HepG2 (cell line): ENCODE results near the gene SNRPD3. TPM values are rescaled to one million over a fixed set of nuclear protein-coding genes. Genes with fewer than 3 reads are reported as not detected.

ENCODE experiments used
- BCL3 ChIP-seq: sonication (generic); formaldehyde crosslinking; IDR thresholded peaks from 2 replicates; pipeline ENCODE4 v1.5.1; 2020; ENCODE audit warnings: mild to moderate bottlenecking, missing genetic modification reagents, moderate library complexity
- IKZF1 ChIP-seq: fragments of 450-650 bp; IDR thresholded peaks from 2 replicates; pipeline ENCODE4 v1.7.1; 2016
- JARID2 ChIP-seq: sonication (generic); formaldehyde crosslinking; IDR thresholded peaks from 2 replicates; pipeline ENCODE4 v1.8.1; 2023; ENCODE audit warnings: missing genetic modification reagents, inconsistent platforms; ENCODE audit not compliant: insufficient replicate concordance
- JUND ChIP-seq: sonication (generic); formaldehyde crosslinking; IDR thresholded peaks from 2 replicates; pipeline ENCODE4 v1.8.0; 2022; ENCODE audit warnings: mild to moderate bottlenecking, missing genetic modification reagents
- KLF16 ChIP-seq, 2 experiments: sonication (generic) in 1 of 2; formaldehyde crosslinking in 1 of 2; IDR thresholded peaks; 2 replicates each; pipeline versions ENCODE4 v1.6.1 to v1.8.0; 2016 to 2023; ENCODE audit warnings: missing genetic modification reagents in 2 of 2, missing compliant biosample characterization in 1 of 2
- NKX3-1 ChIP-seq: sonication (generic); formaldehyde crosslinking; IDR thresholded peaks from 2 replicates; pipeline ENCODE4 v1.5.0; 2020; ENCODE audit warnings: missing genetic modification reagents
- TOPORS ChIP-seq: sonication (generic); formaldehyde crosslinking; IDR thresholded peaks from 2 replicates; pipeline ENCODE4 v1.8.0; 2023; ENCODE audit warnings: mild to moderate bottlenecking, missing genetic modification reagents
- ZBTB34 ChIP-seq: sonication (generic); formaldehyde crosslinking; IDR thresholded peaks from 2 replicates; pipeline ENCODE4 v1.8.0; 2022; ENCODE audit warnings: mild to moderate bottlenecking, missing genetic modification reagents
- ZNF280D ChIP-seq: sonication (generic); formaldehyde crosslinking; IDR thresholded peaks from 2 replicates; pipeline ENCODE4 v1.5.1; 2020; ENCODE audit warnings: mild to moderate bottlenecking, missing genetic modification reagents
- ZNF281 ChIP-seq: sonication (generic); formaldehyde crosslinking; IDR thresholded peaks from 2 replicates; pipeline ENCODE4 v1.4.0; 2020; ENCODE audit warnings: missing genetic modification reagents, borderline replicate concordance
- ZNF431 ChIP-seq: sonication (generic); formaldehyde crosslinking; IDR thresholded peaks from 2 replicates; pipeline ENCODE4 v1.9.0; 2022; ENCODE audit warnings: missing genetic modification reagents, low read depth, mild to moderate bottlenecking, borderline replicate concordance
- ZNF660 ChIP-seq: sonication (generic); formaldehyde crosslinking; IDR thresholded peaks from 2 replicates; pipeline ENCODE4 v1.5.1; 2020; ENCODE audit warnings: mild to moderate bottlenecking, low read depth, missing genetic modification reagents, borderline replicate concordance
- ZNF670 ChIP-seq: sonication (generic); formaldehyde crosslinking; IDR thresholded peaks from 2 replicates; pipeline ENCODE4 v1.8.0; 2022; ENCODE audit warnings: mild to moderate bottlenecking, missing genetic modification reagents, borderline replicate concordance
- ZNF740 ChIP-seq: sonication (generic); formaldehyde crosslinking; IDR thresholded peaks from 2 replicates; pipeline ENCODE4 v1.4.0; 2020; ENCODE audit warnings: missing genetic modification reagents
- ZNF768 ChIP-seq: sonication (generic); formaldehyde crosslinking; IDR thresholded peaks from 2 replicates; pipeline ENCODE4 v1.4.0; 2020; ENCODE audit warnings: missing genetic modification reagents
- ZNF780A ChIP-seq: sonication (generic); formaldehyde crosslinking; IDR thresholded peaks from 2 replicates; pipeline ENCODE4 v1.8.0; 2022; ENCODE audit warnings: mild to moderate bottlenecking, missing genetic modification reagents, moderate library complexity
- polyA plus RNA-seq, 8 experiments: library from polyadenylated mRNA; depleted of rRNA in 3 of 8; stranded (reverse) in 7 of 8; unstranded in 1 of 8; fragments of >200 nt; fragmentation: Illumina TruSeq in 4 of 8; extraction: Trizol in 4 of 8; gene quantifications; 2 replicates each; pipeline versions ENCODE4 v1.2.1 to v1.2.3, GENCODE V29; 2011 to 2016; ENCODE audit warnings: low read depth in 4 of 8, missing spikeins in 1 of 8, mixed read lengths in 1 of 8; ENCODE audit not compliant: insufficient read depth in 1 of 8
- total RNA-seq, 5 experiments: library from RNA; depleted of rRNA; stranded (reverse); fragments of >200 nt; fragmentation: Illumina TruSeq; extraction: Trizol; gene quantifications; 2 replicates each; pipeline ENCODE4 v1.2.3, GENCODE V29; 2016; ENCODE audit warnings: low read depth in 1 of 5
- TF ChIP-seq, protein P1 (sequence below): sonication (generic); formaldehyde crosslinking; IDR thresholded peaks from 2 replicates; pipeline ENCODE4 v1.9.0; 2021; ENCODE audit warnings: missing genetic modification reagents, mild to moderate bottlenecking, borderline replicate concordance

Gene SNRPD3
- total and polyA plus RNA-seq, 2 of the 13 experiments (the other 11 are each of a cell fraction or from before 2014, with no cell fraction given): 110 to 209 TPM

DNA sequence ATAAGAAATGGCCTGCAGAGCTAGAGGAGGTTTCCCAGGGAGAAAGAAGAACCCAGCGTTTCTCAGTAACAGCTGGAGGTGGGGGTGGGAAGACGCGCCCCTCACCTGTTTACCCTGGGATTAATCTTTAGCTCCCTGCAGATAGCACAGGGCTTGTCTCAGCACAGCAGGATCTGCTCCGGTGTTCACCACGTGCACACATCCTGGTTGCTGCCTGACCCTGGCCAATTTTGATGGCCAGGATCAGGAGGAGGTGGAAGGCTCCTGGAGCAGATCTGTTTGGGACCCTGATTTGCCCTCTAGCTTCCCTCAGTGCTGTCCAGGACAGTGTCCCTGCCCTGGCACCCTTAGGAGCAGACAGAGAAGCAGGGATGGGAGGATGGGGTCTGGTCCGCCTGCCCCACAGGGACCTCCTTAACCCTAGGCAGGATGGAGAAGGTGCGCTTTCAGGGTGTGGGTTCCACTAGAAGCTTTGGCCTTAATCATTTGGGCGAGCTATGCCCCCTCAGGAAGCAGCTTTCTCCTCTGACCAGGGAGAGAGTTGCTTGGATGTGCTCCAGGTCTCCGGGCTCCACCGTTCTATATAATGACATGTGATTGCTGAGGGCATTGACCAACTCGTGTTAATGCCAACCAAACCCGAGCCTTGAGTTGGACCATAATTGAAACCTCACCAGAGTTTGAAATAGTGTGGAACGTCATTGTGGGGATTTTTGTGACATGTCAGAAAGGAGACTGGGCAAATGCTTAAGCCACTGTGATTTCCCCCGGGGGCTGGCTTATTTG lies 41.4 kb upstream of the SNRPD3 start (continued):
- peak; percentile 94 for TF ChIP-seq TOPORS (CRISPR knock-in tag)
- TF ChIP-seq ZNF768 (CRISPR knock-in tag): peak; percentile 48; the same call in 1 of the 2 replicates
- peak; percentile 97 for TF ChIP-seq BCL3
- TF ChIP-seq, protein P1, sequence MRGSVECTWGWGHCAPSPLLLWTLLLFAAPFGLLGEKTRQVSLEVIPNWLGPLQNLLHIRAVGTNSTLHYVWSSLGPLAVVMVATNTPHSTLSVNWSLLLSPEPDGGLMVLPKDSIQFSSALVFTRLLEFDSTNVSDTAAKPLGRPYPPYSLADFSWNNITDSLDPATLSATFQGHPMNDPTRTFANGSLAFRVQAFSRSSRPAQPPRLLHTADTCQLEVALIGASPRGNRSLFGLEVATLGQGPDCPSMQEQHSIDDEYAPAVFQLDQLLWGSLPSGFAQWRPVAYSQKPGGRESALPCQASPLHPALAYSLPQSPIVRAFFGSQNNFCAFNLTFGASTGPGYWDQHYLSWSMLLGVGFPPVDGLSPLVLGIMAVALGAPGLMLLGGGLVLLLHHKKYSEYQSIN (CRISPR knock-in tag): no peak
- peak; percentile 92 for TF ChIP-seq ZBTB34 (CRISPR knock-in tag)
- TF ChIP-seq JARID2: no peak
- TF ChIP-seq IKZF1: no peak
- TF ChIP-seq ZNF431: peak; percentile 97; the same call in 1 of the 2 replicates
- peak; percentile 74 for TF ChIP-seq ZNF740 (CRISPR knock-in tag)
- TF ChIP-seq ZNF670 (CRISPR knock-in tag): peak; percentile 83; the same call in 1 of the 2 replicates
- TF ChIP-seq ZNF660: peak; percentile 79; the same call in 1 of the 2 replicates
- TF ChIP-seq JUND (CRISPR knock-in tag): peak; percentile 65
- TF ChIP-seq ZNF280D (CRISPR knock-in tag): peak; percentile 97
- TF ChIP-seq NKX3-1 (CRISPR knock-in tag): peak; percentile 92; the same call in 1 of the 2 replicates
- TF ChIP-seq ZNF780A (CRISPR knock-in tag): no peak
- peak; percentile 91 for TF ChIP-seq ZNF281 (CRISPR knock-in tag)
- peak; percentile 50 to 98; a peak in 2 of 4 replicates for TF ChIP-seq KLF16 (CRISPR knock-in tag; IDR thresholded peaks at IDR 0.05)
